Measurements from ENCODE around the gene DCTN3.
A peak's percentile ranks its signal among the peaks of the same experiment; 100 is the strongest.
"Not testable (repeated sequence)": the region's sequence is repeated elsewhere in the genome, so short reads cannot be mapped to it uniquely, and the experiment has no call there.

The DCTN3 gene

GRCh38 chr9:34646211-34647083 is 26.2 kb upstream of the DCTN3 start, which contains the start of gene GALT:
TSS of gene GALT (plus strand) at chr9:34646675. CDS start at chr9:34646705, 30 bp downstream.
- DNase-seq: peak; percentile 86

GRCh38 chr9:34644766-34645314 is 24.5 kb upstream of the DCTN3 start:
- no peak for DNase-seq

DNA sequence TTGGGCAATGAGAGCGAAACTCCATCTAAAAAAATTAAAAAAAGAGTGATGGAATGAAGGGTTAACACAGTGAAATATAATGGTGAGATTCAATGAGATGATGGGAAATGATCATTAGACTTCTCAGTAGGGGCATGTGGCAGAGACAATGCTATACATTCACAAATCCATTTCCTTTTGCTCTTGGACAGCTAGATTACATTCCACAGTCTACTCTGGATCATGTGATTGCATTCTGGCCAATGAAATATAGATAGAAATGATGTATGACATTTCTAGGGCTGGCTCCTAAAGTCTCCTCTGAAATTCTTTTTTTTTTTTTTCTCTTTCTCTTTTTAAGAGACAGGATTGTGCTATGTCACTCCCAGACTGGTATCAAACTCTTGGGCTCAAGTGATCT is 22.4 kb upstream of the DCTN3 start:
- DNase-seq: no peak

GRCh38 chr9:34639322-34639721 is 19.0 kb upstream of the DCTN3 start:
- DNase-seq: not testable (repeated sequence)

DNA sequence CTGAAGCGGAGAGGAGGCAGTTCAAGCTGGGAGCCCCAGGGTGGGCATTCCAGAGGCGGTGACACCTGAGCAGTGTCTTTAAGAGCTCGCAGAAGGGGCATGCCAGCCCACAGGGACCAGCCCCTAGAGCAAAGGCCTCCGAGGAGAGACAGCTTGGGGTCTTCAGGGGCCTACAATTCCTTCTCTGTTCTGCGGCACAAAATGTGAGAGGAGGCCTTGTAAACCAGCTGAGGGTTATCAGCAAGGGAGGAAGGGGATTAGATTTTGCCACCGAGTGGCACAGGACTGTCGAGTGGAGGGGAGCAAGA is 17.8 kb upstream of the DCTN3 start:
- DNase-seq: no peak

- peak; percentile 95 for DNase-seq
Observed at GRCh38 chr9:34637356-34638137, 17.3 kb upstream of the DCTN3 start, which contains the start of gene SIGMAR1. TSS of gene SIGMAR1 (minus strand) at chr9:34637787. CDS start at chr9:34637697, 90 bp downstream.

DNA sequence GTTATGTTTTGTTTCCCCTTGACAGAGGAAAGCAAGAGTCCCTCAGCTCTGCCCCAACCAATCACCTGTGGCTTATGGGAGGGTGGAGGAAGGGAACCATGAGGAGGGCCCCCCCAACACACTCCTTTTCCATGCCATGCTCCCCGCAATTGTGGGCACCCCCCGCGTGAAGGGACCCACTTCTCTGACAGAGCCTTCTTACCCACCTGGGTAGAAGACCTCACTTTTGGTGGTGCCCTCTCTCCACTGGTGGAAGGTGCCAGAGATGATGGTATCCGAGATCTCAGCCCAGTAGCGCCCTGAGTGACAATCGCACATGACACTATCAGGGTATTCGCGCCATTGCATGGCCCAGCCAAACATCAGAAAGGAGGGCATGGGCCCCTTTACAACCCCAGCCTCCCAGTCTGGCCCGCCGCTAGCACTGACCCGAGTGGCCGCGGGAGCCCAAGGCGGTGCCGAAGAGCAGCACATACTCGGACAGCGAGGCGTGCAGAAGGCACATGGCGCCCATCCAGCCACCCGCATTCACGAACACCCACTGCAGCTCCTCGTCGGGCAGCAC is 16.6 kb upstream of the DCTN3 start:
- no peak for DNase-seq

DNA sequence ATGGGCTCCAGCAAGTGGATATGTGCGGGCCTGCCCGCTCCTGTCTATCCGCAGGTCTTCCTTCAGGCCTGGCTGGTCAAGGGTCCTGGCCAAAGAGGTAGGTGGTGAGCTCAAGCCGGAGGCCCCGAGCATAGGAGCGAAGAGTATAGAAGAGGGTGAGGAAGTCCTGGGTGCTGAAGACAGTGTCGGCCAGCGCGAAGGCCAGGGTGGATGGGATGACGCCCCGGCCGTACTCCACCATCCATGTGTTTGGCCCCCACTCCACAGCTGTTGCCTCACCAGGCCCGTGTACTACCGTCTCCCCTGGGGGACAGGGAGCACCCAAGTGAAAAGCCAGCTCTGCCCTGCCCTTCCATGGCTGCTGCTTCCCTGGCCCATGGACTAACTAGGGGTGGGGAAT is 15.3 kb upstream of the DCTN3 start:
- DNase-seq: no peak

DNA sequence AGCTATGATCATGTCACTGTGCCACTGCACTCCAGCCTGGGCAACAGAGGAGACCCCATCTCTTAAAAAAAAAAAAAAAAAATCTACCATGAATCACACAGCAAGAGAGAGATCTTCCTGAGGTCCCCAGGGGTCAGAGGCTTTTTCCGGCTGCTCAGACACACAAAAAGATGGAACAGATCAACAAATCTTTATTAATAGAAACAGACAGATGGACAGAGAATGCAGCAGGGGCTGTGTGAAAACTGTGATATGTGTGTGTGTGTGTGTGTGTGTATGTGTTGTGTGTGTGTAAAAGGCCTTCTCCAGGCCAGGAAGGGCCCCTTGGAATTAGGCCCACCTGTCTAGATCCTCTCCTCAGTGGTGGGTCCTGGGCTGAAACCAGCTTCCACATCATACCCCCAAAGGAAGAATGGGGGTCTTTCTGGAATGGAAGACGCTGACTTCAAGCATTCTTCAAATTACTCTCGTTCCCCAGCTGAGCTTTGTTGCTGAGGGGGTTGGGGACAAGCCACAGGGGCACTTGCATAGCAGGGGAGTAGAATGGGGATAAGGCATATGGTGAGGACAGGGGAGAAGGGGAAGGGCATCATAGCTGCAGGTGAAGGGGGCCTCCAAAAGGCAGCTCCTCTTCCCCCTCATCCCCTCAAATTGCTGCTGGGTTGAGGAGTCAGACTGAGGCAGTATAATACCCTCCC is 14.4 kb upstream of the DCTN3 start:
- DNase-seq: no peak

DNA sequence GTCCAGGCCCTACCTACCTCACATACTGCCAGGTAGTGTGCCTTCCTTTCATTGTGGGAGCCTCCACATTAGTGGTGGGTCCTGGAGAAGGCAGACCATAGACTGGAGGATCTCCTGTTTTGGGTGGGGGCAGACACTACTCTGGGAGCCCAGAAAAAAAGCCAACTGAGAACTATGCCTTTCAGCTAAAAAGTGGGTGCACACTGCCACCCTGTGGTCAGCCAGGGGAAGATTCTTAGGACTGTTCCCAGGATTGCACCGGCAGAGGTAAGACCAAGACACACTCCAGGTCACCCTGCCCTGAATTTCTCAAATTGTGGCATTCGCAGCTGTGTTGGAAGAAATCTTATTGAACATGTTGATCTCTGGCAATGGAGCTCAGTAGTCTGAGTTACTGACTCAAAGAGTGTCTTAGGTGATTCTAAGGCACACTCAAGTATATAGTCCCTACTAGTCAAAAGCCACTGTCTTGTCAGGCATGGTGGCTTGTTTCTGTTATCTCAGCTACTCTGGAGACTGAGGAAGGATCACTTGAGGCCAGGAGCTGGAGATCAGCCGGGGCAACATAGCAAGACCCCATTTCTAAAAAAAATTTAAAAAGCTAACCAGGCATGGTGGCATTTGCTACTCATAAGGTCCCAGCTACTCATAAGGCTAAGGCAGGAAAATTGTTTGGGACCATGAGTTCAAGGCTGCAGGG is 13.7 kb upstream of the DCTN3 start:
- peak; percentile 53 for DNase-seq

DNA sequence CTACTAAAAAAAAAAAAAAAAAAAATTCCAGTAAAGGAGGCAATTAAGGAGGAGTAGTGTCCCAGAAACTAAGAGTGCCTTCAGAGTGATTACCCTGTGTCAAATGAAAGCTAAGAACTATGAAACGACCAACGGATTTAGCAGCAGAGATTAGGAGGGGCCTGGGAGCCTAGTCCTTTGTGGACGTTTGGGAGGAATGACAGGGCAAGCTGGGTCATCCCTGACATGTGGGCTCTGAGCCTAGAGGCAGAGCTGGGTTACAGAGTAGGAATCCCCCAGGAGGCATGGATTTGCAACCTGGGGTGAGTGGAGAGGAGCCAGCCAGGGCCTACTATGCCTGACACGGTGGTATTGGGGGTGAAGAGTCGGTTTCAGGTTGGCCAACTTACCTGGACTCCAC is 12.9 kb upstream of the DCTN3 start:
- no peak for DNase-seq

DNA sequence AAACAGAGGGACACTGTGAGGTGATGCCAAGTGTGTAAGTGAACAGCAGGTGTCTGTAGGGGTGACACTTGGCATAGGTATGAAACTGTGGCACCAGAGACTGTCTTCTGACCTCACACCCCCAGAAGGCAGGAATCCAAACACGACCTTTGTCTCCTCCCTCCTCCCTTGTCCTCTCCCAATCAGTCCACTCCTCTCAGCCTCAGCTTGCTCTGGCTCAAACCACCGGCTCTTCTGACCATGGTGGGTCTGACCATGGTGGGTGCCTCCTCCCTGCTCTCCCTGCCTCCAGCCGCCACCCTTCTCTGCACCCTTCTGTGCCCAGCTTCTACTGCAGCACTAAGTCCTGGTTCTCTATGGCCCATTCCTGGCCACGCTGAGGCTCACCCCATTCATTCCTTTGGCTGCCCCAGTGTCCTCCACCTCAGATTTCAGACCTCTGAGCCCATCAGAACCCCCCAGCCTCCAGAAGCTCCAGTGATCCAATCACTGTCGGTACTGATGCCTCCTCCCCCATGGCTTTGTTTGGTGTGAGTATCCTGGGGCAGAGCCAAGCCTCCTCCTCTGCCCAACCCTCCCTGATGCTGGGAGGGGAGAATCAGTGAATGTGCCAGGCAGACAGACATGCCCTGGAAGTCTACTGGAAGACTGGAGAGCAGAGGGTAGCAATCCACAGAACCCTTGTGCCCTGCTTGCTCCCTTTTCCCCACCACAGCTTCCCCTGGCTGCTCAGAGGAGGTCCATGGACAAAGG is 10.3 kb upstream of the DCTN3 start:
- no peak for DNase-seq

GRCh38 chr9:34629491-34629808 is 9.2 kb upstream of the DCTN3 start:
- DNase-seq: no peak

GRCh38 chr9:34628656-34629490 is 8.6 kb upstream of the DCTN3 start, which contains the start of gene ARID3C:
TSS of gene ARID3C (minus strand) at chr9:34629066. CDS start at chr9:34628014, 1,052 bp downstream.
- DNase-seq: no peak

DNA sequence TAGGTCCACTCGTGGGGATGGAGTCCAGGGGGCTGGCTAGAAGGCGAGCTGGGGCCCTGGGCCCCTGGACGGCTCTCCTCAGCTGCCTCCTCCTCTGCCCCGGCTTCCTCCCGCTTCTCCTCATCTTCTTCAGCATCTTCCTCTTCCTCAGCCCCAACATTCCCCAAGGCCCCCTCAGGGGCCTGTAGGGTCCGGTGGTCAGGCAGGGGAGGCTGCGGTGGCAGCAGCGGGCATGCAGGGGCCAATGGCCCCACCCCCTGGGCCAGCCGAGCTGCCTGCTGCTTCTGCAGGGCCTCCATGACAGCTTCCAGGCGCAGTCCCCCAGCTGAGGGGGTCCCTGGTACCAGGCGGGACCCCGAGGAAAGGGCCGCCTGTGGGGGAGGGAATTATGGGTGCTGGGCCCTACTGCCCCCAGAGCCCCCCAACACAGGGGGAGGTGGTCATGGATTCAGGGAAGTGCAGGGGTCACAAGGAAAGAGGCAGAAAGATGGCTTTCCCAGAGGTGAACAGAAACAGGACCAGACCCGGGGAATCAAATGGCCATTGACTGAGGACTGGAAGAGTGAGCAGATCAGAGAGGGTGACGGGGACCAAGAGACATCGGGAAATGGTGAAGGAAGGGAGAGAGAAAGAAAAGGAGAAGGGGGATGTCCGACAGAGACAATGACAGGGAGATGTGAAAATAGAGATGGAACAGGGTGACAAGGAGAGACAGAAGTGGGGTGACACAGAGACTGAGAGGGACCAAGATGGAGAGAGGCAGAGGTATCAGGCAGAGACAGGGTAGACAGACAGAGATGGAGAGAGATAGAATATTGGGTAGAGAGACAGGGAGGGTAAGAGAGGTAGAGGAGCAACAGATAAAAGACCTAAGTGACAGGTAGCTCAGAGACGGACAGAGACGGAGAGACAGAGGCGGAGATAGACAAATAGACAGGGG is 7.7 kb upstream of the DCTN3 start:
- DNase-seq: no peak

- DNase-seq: no peak
Observed at GRCh38 chr9:34625186-34625486, 4.8 kb upstream of the DCTN3 start.

- no peak for DNase-seq
Observed at GRCh38 chr9:34624475-34625185, 4.3 kb upstream of the DCTN3 start.

DNA sequence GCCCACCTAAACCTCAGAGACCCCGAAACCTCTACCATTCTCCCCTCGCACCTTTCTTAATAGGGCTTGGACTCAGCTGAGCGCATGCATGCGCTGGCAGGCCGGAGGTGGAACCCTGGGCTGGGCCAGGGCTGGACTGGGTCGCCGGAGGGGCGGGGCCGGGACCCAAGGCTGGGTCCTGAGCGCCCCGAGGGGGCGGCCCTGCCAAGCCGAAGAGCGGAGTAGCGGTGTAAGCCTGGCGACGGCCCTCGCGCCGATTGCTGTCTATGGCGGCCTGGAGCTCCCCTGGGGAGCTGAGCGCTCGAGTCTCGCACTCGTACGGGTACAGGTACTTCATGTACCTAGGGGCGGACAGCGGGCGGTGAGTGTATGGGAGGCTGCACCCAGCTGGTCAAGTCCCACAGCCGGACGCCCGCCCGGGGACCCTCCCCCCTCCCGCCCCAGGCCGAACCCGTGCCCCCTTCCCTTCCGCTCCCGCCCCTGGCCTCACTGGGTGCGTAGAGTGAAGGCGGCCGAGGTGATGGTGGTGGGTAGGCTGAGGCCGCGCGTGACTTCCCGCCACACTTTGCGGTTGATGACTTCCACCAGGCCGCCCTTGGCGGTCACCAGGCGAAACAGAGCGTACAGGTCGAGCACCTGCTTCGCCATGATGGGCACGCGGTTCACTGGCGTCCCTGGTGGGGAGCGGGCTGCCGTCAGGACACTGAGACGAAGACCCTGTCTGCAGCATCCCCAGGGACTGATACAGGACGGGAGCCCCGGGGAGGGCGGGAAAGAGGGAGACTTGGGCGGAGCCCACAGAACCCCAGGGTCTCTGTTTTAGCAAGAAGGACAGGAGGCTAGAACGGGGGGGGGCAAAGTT is 3.3 kb upstream of the DCTN3 start:
- DNase-seq: no peak
